ENCODE measurements around the gene SH3GL1.

Gene SH3GL1

GRCh38 chr19:4446704-4447200 is 46.4 kb upstream of the SH3GL1 start:
- ATAC-seq: no peak
- TF ChIP-seq ZNF8 (CRISPR knock-in tag; IDR thresholded peaks at IDR 0.05) (no peak), SNAI2 (CRISPR knock-in tag; IDR thresholded peaks at IDR 0.05) (no peak), PPARA (CRISPR knock-in tag; IDR thresholded peaks at IDR 0.05; ENCODE audit: borderline replicate concordance) (no peak), CREB5 (CRISPR knock-in tag; IDR thresholded peaks at IDR 0.05; ENCODE audit: low read depth) (no peak), TSHZ2 (CRISPR knock-in tag; IDR thresholded peaks at IDR 0.05) (no peak), BACH2 (CRISPR knock-in tag; IDR thresholded peaks at IDR 0.05; ENCODE audit: borderline replicate concordance) (no peak)
- TF ChIP-seq, protein P1, sequence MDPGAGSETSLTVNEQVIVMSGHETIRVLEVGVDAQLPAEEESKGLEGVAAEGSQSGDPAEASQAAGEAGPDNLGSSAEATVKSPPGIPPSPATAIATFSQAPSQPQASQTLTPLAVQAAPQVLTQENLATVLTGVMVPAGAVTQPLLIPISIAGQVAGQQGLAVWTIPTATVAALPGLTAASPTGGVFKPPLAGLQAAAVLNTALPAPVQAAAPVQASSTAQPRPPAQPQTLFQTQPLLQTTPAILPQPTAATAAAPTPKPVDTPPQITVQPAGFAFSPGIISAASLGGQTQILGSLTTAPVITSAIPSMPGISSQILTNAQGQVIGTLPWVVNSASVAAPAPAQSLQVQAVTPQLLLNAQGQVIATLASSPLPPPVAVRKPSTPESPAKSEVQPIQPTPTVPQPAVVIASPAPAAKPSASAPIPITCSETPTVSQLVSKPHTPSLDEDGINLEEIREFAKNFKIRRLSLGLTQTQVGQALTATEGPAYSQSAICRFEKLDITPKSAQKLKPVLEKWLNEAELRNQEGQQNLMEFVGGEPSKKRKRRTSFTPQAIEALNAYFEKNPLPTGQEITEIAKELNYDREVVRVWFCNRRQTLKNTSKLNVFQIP (CRISPR knock-in tag; IDR thresholded peaks at IDR 0.05; ENCODE audit: borderline replicate concordance, low read depth): no peak

- ATAC-seq: no peak
- TF ChIP-seq SNAI2 (CRISPR knock-in tag; IDR thresholded peaks at IDR 0.05) (no peak), BACH2 (CRISPR knock-in tag; IDR thresholded peaks at IDR 0.05; ENCODE audit: borderline replicate concordance) (no peak), ZNF565 (CRISPR knock-in tag; conservative IDR thresholded peaks at IDR 0.05; ENCODE audit: low read depth) (no peak), TCF4 (CRISPR knock-in tag; IDR thresholded peaks at IDR 0.05; ENCODE audit: borderline replicate concordance) (no peak), CREB5 (CRISPR knock-in tag; IDR thresholded peaks at IDR 0.05; ENCODE audit: low read depth) (no peak), RARB (CRISPR knock-in tag; IDR thresholded peaks at IDR 0.05) (no peak), GLIS3 (CRISPR knock-in tag; IDR thresholded peaks at IDR 0.05) (no peak), CSDC2 (CRISPR knock-in tag; IDR thresholded peaks at IDR 0.05) (no peak), ARNTL (CRISPR knock-in tag; IDR thresholded peaks at IDR 0.05; ENCODE audit: borderline replicate concordance, low read depth) (no peak), TOX (CRISPR knock-in tag; IDR thresholded peaks at IDR 0.05; ENCODE audit: borderline replicate concordance) (no peak)
- TF ChIP-seq, protein P1 (CRISPR knock-in tag; IDR thresholded peaks at IDR 0.05; ENCODE audit: borderline replicate concordance, low read depth): no peak
Observed at GRCh38 chr19:4445963-4446703, 45.8 kb upstream of the SH3GL1 start.

- no peak; the same call in 2 of the 3 replicates for ATAC-seq
- TF ChIP-seq PATZ1 (CRISPR knock-in tag; IDR thresholded peaks at IDR 0.05; ENCODE audit: borderline replicate concordance) (no peak), TOX (CRISPR knock-in tag; IDR thresholded peaks at IDR 0.05; ENCODE audit: borderline replicate concordance) (no peak), TCF4 (CRISPR knock-in tag; IDR thresholded peaks at IDR 0.05; ENCODE audit: borderline replicate concordance) (no peak)
Observed at GRCh38 chr19:4444765-4445741, 44.7 kb upstream of the SH3GL1 start.

All from SK-N-SH treated with all-trans-retinoic acid at 6 μM for 48 hours (cell line).